ENCODE results near the gene SERPINA12.
"Not testable (repeated sequence)": the region's sequence is repeated elsewhere in the genome, so short reads cannot be mapped to it uniquely, and the experiment has no call there.

Gene SERPINA12

DNA sequence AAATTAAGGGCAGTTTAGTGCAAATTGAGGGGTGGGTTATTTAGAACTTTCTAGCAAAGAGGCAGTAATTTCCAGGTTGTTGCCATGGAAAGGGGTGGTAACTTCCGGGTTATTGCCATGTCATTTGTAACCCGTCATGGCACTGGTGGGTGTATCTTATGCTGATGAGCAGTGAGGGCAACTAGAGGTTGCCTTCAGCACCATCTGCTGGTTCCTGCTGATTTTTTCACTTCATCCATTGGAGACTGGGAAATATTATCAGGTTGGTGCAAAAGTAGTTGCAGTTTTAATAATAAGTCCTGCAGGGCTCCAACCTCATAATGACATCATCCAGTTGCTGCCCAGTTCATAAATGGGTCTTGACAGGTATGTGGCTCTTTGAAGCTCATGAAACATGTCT, 27.6 kb upstream of the SERPINA12 start:
- DNase-seq (ENCODE audit: low spot score), result peak; percentile 53

DNA sequence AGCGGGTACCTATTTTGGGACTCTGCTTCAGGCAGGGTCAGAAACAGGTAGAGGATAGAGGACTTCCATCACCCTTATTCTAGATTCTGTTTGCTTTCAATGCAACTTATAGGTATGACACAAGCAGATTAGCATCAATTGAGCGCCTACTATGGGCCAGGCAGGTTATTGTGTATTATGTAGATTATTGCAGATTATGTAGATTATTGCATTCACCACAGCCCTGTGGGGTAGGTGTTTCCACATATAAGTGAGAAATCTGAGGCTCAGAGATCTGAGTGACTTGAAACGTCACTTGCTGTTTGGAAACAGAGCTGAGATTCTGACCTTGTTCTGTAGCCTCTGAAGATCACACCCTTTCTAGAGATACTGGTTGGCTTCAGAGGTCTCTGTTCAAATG, 26.2 kb upstream of the SERPINA12 start:
- no peak for DNase-seq (ENCODE audit: low spot score)

GRCh38 chr14:94532447-94532846, 23.2 kb upstream of the SERPINA12 start:
- no peak for DNase-seq (ENCODE audit: low spot score)

- DNase-seq (ENCODE audit: low spot score), result no peak
Measured at GRCh38 chr14:94531187-94531586, 21.9 kb upstream of the SERPINA12 start.

DNA sequence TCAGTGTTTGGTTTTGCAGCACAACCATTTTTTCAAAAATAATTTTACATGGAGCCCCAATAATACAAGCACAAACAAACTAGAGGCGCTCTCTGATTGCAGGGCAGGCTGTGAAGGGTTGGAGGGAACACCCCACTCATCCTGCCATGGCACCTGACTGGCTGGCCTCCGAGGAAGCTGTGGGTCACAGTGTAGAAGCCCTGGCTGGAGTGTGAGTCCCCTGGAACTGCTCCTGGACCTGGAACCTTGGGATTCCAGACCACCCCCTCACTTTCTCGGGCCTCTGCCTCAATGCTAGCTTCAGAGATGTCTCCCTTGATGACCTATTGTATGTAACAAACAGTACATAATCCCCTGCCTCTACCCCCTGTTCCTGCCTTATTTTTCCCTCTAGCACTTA, 14.8 kb upstream of the SERPINA12 start:
- no peak for DNase-seq (ENCODE audit: low spot score)

GRCh38 chr14:94523265-94523664, 14.0 kb upstream of the SERPINA12 start:
- DNase-seq (ENCODE audit: low spot score), result no peak

- DNase-seq (ENCODE audit: low spot score), result no peak
Measured at GRCh38 chr14:94522115-94522724, 13.0 kb upstream of the SERPINA12 start.

- no peak for DNase-seq (ENCODE audit: low spot score)
Measured at GRCh38 chr14:94521375-94522114, 12.3 kb upstream of the SERPINA12 start.

DNA sequence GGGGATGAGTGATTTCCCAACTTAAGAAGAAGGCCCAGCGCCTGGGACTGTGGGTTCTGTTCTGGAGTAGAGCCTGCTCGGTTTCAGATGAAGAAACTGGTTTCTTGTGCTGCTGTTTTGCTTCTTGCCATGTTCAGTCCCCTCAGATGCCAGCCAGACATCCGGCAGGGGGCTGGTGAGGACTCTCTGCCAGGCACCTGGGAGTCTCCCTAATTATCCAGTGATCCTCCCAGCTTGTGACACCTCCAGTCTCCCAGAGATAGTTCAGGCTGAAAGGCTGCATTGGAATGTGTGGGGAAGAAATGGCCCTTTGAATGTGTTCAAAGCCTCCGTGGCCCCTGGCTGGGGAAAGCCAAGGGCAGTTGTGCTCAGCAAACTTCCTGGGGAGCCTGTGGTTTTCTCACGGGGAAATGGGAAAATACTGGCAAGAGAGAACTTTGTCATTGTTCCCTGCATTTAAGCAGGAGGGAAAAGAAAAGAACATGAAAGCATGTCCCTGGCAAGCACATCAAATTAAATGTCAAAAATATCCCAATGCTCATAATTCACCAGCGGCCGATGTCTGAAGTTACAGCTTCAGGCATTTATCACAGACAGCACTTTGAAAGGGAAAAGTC, 8.5 kb upstream of the SERPINA12 start:
- no peak for DNase-seq (ENCODE audit: low spot score)

- DNase-seq (ENCODE audit: low spot score), result no peak
Measured at GRCh38 chr14:94517248-94517640, 8.0 kb upstream of the SERPINA12 start.

GRCh38 chr14:94515856-94516255, 6.6 kb upstream of the SERPINA12 start:
- no peak for DNase-seq (ENCODE audit: low spot score)

GRCh38 chr14:94515426-94515825, 6.2 kb upstream of the SERPINA12 start:
- DNase-seq (ENCODE audit: low spot score), result no peak

DNA sequence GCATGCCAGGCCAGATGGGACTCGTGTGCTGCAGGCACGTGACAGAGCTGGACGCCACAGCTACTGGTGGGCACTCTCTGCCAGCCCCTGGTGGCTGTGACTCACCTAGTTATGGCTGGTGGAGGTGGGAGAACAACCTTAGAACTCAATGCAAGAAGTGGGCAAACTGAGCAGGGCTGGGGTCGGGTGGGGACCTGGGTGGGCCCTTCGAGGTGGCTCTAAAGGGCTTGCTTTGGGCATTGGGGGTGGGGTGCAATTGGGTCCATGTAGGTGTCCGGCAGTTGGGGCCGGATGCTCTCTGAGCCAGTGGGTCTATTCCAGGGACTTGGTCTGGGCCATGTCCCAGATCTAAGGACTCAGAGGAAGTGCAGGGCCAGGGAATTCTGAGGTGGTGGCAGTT, 5.1 kb upstream of the SERPINA12 start:
- no peak for DNase-seq (ENCODE audit: low spot score)

GRCh38 chr14:94510481-94510880, 1.2 kb upstream of the SERPINA12 start:
- not testable (repeated sequence) for DNase-seq (ENCODE audit: low spot score)

GRCh38 chr14:94505641-94506040, 3.6 kb downstream of the SERPINA12 start:
- no peak for DNase-seq (ENCODE audit: low spot score)

DNA sequence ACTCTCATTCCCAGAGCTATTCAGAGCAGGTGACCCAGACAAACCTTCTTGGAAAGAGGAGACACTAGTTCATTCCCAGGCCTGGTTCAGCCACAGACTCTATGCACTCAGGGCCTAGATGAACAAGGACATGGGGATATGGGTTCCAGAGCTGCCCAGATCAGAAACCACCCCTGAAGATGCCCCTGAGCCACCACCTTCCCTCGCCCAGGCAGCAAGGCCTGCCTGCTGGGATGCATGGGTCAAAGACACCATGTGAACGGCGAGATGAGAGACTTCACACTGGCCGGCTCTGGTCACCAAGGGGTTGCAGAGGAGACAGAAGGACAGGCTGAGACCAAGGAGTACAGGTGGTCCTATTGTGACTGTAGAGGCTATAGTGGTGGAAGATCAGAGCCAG, 4.1 kb downstream of the SERPINA12 start:
- no peak for DNase-seq (ENCODE audit: low spot score)

DNA sequence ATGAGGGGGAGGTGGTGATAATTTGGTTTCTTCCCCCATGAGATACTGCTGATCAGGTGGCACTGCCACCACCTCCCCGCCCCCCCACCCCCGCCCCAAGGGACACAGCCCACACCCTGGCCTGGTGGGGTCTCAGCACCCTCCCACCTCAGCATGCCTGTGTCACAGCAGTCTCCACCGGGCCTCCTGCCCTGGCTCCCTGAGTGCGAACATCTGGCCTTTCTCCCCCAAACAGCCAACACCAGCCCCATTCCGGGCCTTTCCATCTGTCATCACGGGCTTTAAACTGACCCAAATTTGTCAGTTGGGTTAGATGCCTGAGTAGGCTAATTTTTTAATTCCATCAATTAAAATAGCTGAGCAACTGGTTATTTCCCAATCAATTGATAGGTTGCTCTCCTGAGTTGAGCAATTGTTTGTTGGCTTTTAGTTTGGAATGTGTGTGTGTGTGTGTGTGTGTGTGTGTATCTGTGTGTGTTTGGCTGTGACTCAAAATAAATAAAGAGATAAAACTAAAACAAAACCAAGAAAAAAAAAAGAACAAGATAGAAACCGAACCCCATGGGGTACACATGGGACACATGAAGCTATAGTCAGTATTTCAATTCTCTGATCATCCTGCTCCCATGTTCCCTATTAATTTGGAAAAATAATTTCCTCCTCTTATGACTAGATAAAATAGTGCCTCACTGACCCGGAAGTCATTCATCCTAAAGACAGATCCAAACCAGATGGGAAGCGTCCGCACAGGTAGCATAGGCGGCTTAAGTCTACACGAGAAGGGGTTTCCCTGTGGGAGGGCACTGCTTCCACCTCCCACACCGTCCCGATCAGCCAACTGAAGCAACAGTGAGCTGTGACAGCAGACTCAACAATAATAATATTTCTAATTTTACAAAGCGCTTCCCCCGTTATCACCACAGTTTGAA, 7.4 kb downstream of the SERPINA12 start:
- no peak for DNase-seq (ENCODE audit: low spot score)

GRCh38 chr14:94500264-94500663, 9.0 kb downstream of the SERPINA12 start:
- DNase-seq (ENCODE audit: low spot score), result no peak

DNA sequence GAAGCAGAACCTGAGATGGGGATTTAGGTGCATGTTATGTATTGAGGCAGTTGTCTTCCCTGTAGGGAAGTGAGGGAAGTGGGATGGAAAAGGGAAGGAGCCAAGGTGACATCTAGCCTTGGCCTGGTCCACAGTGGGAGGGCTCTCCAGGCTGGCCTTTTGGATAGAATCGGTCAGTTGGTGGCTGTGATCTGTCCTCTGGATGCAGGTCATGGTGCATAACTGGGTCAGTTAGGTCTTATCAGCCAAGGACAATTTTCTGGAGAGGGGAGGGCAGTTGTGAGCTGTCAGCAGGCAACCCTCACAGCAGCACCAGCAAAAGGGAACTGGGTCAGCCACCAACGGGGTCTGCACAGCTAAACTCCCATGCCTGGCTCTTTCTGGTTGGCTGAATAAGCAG, 9.6 kb downstream of the SERPINA12 start:
- DNase-seq (ENCODE audit: low spot score), result no peak

DNA sequence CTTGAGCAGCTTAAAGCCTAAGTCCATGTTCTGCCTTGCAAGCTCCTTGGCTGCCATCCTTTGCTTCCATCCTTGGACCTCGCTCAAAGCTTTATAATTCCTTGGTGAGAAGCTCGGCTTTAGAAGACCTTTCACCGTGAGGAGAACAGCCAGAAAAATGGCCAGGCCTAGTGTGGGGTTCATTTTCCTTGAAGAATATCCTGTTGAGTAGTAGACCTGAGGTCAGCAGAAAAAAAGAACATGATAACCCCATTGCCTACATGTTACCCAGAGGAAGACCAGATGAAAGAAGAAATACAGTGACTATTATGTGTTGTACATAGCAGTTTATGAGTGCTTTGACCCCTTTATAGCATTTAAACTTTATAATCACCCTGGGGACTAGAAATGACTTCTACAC, 11.1 kb downstream of the SERPINA12 start:
- no peak for DNase-seq (ENCODE audit: low spot score)

- DNase-seq (ENCODE audit: low spot score), result no peak
Measured at GRCh38 chr14:94494085-94494484, 15.2 kb downstream of the SERPINA12 start.

GRCh38 chr14:94491511-94491910, 17.8 kb downstream of the SERPINA12 start:
- no peak for DNase-seq (ENCODE audit: low spot score)
